HG03571 (cell line): ENCODE data around the gene MMP24.
"Not testable (repeated sequence)": the region's sequence is repeated elsewhere in the genome, so short reads cannot be mapped to it uniquely, and the experiment has no call there.

Experiments
- ATAC-seq: cut with Tn5 transposase; IDR thresholded peaks from one replicate; pipeline ENCODE4 v1.9.1; 2021; ENCODE audit not compliant: unreplicated experiment

MMP24 gene

DNA sequence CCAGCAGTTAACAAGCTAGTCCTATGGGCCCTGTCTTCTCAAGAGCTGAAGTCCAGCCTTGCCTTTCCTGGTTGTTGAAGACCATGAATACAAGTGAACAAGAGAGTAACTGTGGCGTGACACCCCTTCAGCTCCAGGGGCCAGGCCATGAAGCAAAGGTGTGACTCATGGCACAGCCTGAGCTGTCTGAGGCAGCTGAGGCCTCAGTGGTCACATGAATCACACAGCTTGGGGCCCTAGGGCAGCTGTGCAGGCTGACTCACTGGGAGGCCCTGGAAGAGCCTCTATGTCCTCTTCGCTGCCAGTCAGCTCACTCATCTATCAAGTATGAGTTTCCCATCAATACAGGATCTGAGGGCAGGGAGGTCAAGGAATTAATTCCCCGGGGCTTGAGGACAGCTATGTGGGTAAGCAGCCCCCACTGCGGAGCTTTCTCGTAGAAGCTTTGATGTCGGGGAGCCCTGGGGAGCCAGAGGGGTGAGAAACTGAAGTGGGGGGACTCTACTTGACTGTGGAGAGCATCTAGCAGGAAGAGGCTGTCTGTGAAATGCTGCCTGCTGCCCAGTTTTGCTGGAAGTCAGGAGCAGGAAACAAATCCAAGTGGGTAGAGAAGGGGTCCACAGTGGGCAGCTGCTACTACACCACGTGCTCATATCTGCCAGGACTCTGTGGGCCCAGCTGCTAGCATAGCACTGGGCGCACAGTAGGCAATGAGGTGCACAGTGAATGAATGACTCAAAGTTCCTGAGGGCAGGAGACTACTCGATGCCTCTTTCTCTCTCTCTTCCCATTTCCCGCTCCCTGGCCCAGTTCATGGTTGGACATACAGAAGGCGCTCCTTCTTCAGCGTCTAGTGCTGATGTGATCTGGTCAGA lies 79.4 kb downstream of the MMP24 start:
- no peak for ATAC-seq

DNA sequence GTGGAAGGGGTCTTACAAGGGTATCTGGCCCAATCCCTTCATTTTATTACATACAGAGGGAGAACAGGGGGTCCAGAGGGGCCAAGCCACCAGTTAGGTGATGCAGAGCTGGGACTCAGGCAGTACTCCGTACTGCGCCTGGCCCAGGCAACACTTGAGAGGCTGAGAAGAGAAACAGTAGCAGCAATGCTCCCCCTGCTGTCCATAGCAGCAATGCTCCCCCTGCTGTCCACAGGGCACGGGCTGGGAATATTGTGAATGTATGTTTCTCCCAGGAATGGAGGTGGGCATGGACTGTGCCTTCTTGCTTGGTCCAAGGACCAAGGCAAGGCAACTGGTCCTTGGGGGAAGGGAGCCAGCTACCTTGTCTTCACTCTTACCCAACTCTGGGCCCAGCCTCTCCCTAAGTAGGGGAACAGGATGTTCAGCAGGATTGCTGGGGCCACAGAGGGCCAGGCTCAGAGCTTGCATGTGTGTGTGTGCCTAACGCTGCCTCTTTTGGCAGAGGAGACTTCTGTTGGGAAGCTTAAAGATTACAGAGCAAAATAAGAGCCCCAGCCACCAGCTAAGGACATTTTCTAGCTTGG lies 80.5 kb downstream of the MMP24 start:
- no peak for ATAC-seq

DNA sequence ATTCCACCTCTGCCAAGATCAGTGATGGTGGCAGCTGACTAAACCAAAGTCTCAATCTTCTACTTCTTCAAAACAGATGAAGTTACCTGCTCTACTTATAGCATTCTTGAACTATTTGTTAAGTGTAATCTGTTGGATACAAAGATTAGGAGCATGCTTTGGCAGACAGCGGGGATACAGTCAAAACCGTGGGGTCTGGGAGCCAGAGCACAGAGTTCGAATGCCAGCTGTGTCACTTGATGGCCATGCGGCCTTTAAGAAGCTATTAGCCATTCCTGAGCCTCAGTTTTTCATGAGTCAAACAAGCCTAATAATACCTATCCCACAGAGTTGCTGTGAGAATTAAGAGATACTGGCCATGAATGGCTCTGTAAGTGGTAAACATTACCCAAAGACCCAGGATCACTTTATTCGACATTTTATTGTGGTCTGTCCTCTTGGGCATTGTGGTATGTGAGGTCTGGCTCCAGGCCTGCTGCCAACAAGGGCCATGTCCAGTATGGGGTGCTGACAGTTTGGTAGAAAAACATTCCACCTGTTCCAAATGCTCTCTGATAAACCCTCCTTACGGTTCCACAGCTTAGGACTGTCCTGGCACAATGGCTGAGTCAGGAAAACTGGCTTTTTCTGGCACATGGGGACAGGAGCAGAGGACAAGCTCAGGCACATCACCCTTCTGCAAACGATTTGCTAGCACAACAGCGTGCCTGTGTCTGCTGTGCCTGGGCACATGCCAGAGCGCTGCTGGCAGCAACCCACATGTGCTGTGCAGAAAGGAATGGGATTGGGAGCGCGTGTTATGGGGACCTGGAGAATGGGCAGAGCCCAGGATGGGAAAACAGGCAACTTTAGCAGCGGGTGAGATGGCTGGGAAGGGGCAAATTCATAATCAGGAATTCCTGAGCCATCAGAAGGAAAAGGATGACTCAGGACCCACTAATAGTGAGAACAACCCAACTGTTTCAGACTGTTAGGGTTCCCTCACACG lies 81.5 kb downstream of the MMP24 start:
- ATAC-seq = no peak

DNA sequence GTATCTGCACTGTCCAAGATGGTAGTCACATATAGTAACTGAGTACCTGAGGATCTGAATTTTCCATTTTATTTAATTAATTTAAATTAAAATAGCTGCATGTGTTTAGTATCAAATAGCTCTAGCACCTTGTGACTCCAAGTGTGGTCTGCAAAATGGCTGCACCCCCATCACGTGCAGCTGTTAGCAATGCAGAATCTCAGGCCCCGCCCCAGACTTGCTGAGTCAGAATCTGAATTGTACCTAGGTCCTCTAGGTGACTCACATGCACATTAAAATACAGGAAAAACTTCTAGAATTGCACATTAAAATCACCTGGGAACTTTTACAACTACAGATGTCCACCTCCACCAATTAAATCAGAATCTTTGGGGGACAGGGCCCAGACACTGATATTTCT lies 84.9 kb downstream of the MMP24 start:
- no peak for ATAC-seq

DNA sequence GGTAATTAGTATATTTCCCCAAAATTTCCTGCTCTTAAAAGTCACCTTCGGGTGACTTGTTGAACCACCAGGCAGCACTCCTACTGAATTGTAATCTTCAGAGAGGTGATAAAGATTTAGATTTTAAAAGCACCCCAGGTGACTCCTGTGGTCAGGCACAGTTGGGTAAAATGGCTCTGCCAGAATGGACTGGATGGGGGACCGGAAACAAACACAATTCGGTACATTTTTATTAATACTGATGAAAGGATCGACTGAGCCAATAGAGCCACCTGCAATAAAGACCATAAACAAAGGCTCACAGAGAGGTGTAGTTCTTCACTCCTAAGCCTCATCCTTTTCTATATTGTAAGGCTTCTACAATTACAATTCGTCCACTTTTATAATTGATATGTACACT lies 85.3 kb downstream of the MMP24 start:
- ATAC-seq = no peak

DNA sequence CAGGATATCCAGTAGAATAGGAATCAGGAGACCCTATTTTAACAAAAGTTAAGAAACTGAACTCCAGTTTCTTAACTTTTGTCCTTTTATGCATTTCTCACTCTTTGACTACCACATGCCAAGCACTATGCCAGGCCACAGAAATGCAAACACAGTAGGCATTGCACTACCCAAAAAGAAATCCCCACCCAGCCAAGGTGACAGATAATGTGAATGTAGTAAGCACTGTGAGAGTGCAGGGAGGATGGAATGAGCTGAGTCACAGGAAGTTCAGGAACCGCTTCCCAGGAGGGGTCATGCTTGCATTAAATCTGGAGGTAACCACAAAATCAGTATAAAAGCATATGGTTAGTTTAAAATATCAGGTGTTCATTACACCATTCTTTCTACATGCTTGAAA lies 85.8 kb downstream of the MMP24 start:
- no peak for ATAC-seq

DNA sequence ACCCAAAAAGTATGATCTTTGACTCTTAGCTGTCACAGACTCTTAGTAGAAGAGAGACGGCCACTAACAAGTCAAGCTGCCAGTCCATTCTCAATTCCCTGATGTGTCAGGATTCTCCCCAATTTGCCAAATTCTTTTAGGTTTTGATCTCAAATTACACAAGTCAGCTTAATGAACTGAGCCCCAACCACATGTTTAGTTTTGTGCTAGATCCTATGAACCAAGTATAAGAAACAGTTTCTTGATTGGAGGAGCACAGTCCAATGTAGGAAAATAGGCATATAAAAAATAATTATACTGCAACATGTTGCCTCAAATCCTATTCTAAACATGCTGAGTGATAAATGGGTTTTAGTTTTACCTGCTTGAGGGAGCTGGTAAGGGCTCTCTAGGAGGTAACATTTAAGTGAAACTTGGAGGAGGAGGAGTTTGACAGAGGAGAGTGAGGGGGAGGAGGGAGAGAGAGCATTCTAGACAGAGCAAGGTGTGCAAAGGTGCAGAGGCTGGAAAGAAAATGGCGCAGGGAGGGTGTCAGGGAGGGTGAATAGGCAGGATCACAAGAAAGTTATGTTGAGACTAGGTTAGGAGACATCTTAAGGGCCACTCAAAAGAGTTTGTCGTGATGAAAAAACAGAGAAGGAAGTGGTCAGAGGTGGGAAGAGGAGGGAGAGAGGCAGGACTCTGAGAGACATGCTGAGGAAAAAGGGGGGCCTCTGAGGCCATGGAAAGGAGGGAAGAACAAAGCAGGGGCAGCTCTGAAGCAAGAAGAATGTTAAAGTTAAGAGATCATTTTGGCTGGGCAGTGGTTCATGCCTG lies 88.5 kb downstream of the MMP24 start:
- ATAC-seq = no peak

DNA sequence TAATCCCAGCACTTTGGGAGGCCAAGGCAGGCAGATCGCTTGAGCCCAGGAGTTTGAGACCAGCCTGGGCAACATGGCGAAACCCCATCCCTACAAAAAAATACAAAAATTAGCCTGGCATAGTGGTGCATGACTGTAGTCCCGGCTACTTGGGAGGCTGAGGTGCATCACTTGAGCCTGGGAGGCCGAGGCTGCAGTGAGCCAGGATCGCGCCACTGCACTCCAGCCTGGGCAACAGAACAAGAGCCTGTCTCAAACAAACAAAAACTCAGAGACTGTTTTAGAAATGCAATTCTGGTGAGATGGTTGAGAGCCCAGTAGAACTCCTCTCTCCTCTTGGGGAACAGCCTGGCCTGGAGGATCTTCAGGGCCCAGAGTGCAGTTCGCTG lies 89.1 kb downstream of the MMP24 start:
- not testable (repeated sequence) for ATAC-seq

DNA sequence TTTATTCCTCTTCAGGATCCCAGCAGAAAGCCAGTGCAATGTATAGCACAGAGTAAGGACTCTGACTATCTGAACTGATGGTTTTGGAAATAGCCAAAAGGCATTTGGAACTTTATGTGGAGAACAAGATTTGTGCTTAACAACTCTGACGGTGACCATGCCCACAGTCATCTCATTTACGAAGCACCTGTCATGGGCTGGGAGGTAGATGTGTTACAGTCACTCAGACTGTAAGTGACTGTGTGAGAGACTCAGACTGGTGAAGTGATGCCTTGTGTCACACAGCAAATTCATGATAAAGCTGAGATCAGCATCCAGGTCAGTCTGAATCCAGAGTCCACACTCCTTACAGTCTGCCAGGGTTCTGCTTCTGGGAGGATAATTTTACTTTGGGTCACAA lies 89.6 kb downstream of the MMP24 start:
- ATAC-seq = no peak

DNA sequence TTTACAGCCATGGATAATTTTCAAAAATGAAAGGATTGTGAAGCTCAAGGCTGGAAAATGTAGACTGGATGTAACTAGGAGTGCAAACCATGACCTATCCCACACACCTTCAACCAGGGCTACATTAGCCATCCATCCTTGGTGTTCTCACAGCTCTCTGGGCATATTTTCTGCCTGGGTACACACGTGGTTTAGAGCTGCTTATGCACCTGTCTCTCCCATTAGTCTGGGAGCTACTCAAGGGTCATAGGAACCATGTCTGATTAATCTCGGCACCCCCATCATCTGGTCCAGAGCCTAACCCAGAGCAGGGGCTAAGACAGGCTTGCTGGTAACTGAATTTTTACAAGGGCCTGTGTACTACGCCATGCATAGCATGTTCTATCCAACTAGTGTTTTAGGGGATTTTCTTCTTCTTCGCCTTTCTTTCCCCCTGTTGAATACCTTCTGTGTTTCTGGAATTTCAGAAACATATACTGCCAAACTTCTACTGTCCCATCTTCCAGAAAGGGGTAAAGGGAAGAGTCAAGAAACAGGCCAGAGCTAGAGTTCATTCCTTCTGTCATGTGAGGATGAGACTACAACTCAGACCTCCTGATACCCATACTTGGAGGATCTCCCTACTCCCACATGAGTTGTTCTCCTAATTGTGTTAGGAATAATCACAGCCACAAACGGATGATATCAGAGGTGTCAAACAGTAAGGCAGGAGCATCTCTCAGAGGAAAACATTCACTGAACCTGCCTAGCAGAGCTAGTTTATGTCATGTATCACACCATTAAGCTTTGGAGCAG lies 91.1 kb downstream of the MMP24 start:
- ATAC-seq = no peak

DNA sequence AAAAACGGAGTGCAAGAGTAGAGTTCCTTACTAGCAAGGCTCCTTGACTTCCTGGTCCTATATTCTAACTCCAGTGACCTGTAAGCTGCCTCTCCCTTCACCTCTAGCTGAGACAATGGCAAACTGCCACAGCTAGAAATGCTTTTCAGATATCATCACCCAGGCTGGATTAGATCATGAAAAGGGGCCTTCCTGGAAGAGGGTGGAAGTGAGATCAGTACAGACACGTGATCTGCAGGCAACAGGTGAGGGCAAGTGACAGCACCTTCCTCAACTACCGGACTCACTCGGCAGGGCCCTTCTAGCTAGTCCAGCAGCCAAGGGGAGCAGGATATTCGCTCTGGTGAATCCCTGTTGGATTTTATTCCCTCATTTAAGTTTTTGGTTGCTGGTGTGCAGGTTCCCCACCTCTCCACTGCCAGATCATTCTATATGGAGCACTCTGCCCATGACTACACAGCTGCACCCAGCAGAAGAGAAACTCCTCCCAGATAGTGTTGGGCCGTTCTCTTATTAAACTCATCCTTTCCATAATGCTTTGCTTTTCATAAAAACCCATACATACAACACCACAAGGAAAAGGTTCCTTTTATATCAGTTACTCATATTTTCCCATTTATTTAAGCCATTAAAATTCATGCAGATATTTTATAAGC lies 92.1 kb downstream of the MMP24 start:
- no peak for ATAC-seq

DNA sequence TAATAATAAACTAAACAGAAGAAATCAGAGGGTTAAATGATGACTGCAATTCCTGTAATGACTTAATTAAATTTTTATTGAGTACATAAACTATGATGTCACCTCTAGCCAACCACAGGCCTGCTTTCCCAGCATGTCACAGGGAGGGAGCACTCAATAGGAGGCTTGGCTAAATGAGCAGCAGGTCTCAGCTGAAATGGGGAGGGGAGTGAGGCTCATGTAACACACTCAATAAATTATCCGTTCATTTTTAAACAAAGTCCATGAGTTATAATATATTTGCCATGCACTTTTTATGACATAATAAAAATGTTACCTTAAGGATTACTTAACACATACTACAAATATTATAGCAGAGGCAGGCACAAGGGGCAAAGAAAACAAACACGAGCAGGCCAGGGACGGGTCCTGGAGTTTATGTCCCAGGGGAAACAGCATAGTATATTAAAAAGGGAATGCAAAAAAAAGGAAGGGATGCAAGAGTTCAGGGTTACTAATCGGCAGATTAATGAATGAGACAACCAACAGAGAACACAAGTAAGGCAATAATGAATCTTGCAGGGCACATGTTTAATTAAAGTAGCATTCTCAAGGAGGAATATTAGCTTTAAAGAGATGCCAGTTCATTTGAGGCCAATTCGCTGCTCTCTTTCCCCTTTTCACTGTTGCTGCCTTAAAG lies 92.8 kb downstream of the MMP24 start:
- no peak for ATAC-seq

DNA sequence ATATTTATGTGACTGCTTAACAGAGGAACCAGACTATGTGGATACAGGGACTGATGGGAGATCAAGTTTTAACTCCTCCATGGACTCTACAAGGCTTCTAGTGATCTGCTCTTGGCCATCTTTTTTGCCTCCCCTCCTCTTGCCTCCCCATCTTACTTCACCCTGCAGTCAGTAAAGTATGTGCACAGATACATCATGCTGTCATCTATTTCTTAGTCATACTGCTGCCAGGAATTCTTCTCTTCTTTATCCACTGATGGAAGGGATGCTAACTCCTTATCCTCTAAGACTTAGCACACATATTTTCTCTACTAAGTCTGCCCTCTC lies 93.3 kb downstream of the MMP24 start:
- ATAC-seq = no peak

DNA sequence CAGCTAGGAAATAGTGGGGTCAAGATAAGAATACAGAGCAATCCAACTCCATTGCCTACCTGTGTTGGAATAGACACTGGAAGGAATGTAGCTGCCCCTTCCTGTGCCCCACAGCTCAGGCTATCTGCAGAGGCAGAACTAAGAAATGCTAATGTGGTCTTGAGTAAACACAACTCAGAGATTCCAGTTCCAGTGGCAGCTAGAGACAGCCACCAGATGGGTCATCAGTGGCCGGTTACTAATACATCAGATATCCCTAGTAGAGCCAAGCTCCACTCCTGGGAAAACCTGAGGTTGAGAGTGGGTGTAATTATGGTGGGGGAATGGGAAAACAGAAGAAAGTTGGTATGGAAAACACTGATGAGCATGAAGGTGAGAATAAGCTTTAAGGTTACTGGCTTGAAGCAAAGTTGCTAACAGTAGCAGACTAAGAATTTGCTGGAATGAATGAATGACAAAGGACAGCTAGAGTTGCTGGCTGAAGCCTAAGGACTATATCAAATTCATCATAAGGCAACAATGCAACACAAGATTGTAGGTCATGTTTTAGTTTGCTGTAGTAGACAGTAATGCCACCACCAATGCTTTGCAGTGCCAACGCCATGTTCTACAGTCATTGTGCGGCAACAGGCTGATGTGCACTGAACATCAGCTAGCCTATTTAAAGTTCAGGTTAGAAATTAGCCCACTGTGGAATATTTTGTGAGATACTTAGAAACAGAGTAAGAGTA lies 94.1 kb downstream of the MMP24 start:
- no peak for ATAC-seq

DNA sequence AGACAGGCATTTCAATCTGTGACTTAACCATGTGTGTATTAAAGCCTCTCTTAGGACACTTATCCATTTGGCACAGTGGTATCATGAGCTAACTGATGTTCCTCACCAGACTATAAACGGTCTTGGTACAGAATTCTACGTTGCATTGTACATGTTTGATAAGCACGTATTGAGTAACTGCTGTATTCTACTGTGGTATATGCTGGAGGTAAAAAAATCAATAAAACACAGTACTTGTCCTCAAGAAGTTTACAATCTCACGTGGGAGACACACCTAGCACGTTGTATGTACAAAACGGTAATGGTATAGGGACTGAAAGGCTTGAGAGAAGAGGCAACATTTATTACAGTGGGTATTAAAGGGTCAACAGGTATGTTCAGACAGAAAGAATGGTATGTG lies 98.9 kb downstream of the MMP24 start:
- no peak for ATAC-seq

DNA sequence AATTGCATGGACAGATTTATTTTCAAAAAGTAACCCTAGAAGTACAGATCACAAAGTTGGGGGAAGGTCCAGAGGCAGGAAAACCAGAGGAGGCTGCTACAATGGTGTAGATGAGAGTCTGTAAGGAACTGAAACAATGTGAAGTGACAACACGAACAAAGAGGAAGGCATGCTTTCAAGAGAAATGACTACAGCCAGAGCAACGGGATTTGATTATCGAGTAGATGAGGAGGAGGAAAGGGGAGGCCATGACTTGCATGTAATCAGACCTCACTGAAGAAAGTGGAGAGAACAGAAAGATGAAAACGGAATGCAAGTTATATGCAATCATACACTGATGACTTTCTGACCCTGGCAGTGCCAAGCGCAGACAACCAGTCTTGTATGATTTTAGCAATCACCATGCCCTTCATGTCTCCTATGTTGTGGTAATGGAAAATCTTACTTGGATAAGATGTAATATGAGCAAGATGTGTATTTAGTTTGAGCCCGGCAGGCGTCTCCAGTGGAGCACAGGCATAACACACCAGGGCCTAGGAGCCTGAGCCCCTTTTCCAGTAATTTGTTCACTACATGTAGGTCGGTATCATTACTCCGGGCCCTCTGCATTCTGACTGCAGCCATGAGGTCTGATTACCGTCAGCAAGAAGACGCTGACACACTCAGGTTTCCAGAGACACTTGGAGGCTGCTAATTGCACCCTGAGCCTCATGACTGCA lies 99.7 kb downstream of the MMP24 start:
- ATAC-seq = no peak
